Caki2 (cell line): ENCODE results near the gene AATF. TPM values are rescaled to one million over a fixed set of nuclear protein-coding genes. Genes with fewer than 3 reads are reported as not detected.
A peak's percentile ranks its signal among the peaks of the same experiment; 100 is the strongest.

Source experiments
- DNase-seq: peaks from one replicate; pipeline ENCODE4 v3.0.0-alpha.2; 2015; ENCODE audit warnings: low read depth
- in situ Hi-C: cut with HindIII; loops from 2 replicates; pipeline ENCODE4 v1.10.0; 2016; ENCODE audit warnings: low sequenced_read_pairs, low pct_unique_long_range_greater_than_20kb, mixed read lengths
- total RNA-seq: library from RNA; depleted of rRNA; stranded (reverse); fragments of >200 nt; shearing (Covaris generic); gene quantifications from 2 replicates; pipeline ENCODE4 v1.2.3, GENCODE V29; 2014; ENCODE audit warnings: low replicate concordance

The AATF gene
- total RNA-seq, 1 experiment from 2014 or later = 49.9 TPM

DNA sequence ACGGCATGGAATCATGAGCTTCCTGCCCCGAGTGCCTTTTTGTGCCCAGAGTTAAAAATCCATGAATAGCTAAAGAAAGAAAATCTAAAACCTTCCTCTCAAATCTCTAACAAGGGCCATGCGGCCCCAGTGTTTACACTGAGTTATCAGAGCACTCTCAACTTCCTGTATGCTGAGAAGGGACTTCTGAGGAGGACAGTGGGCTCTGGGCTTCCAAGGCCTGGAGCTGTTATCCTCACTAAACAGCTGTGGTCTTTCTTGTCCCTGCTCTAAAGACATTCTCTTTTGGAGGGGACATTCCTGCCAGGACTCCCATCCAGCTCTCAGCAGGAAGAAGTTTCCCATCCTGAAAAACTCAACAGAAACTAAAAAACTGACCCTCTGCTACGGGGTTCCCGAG, 135.6 kb downstream of the AATF start:
- no peak for DNase-seq
- in situ Hi-C loops = no loop called here

DNA sequence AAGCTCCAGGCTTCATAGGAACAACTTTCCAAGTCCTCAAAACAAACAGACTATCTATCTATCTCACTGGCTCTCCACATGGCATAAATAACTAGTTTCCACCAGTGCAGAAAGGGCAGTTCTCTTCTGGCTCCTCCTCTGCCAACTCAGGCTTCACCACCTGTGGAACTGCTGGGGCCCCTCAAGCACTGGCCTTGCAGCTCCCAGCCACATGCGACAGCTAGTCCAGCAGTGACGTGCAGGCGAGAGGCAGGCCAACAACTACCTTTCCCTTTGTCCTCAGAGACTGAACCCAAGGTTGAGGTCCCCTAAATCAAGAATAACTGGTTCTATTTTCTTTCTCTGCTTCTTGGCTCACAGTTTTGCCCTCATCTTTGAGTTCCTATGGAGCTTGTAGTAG, 137.6 kb downstream of the AATF start:
- in situ Hi-C loops = no loop called here
- no peak for DNase-seq

DNA sequence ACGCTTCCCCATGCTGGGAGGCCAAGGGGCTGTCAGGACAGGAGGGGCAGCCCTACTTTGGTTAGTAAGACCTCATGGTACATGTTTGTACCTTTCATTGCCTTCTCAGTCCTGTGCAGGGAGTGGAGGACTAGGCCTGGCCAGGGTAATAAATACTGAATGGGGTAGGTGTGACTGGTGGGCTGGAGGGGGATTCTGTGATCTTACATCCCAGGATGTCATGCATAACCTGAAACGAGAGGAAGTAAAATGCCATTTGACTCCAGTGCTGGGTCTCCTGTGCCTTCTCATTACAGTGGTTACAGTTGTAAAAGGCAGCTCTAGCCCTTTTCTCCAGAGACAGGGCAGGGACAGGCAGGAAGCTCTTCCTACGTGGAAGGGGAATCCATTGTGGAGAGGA, 138.2 kb downstream of the AATF start:
- in situ Hi-C loops = no loop called here
- DNase-seq = no peak

DNA sequence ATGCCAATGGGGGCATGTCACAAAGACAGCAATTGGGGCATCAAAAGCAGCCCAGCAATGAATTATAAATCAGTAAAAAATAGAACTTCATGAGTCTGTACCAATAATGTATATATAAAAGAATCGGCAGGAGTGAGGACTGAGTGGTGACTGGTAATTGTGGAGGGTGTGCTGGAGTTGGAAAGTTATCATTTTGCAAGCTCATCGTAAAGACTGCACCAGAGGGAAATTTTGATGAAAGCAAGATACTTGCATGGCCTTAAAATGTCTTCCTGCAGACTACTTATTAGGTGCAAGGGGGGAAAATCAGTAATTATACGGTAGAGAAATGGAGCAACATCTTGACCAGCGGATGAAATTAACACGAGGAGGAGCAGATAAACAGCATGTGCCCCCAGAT, 138.9 kb downstream of the AATF start:
- in situ Hi-C loops = no loop called here
- DNase-seq = no peak

DNA sequence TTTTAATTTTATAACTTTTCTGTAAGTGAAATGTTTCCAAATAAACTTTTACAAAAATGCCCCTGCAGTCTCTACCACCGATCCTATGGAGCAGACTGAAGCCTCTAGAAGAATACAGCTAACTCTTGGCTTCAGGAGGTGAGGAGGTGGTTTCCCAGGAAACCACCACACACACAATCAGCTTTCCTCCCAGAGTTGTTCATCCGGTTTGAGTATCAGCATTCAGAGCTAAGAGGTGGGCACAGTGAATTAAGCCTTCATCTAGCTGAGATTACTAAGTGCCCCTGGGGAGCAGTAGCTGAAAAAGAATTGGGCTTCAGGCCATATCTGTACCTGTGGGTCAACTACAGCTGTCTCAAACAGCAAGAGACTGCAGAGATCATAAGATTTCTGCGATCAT, 139.7 kb downstream of the AATF start:
- no peak for DNase-seq
- in situ Hi-C loops = no loop called here

DNA sequence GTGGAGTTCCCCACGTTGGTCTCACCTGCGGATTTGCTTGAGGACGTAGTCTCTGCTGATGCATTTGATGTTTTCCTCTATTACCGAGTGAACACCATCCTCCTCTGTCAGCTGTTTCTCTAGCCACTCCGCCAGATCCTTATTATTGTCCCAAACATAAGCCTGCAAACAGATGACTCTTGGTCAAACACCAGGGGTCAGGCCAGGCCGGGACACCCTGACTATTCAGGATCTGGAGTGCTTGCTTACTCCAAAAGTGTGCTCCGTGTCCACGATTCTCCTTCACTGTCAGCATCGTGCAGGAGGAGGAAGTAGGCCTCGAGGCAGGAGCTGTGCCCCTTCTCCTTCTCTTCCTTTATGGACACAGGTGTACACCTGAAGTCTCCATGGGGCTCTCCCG, 140.2 kb downstream of the AATF start:
- DNase-seq = no peak
- in situ Hi-C loops = no loop called here

DNA sequence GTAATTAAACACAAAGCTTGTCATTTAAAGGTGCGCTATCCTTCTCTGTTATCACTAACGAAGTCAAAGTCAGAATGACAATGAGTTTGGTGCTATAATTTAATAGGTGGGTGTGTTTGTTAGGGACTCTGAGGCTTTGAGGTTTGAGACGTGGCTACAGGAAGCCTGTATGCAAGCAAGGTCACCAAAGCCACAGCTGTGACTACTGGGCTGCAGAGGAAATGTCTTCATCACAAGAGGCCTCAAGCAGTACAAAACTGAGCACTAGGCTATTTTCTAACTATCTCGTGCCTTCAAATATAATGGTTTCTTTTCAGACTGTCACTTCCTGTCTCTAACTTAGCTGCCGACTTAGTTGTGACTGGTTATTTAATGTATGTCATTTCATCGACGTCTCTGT, 141.2 kb downstream of the AATF start:
- in situ Hi-C loops = no loop called here
- DNase-seq = no peak

DNA sequence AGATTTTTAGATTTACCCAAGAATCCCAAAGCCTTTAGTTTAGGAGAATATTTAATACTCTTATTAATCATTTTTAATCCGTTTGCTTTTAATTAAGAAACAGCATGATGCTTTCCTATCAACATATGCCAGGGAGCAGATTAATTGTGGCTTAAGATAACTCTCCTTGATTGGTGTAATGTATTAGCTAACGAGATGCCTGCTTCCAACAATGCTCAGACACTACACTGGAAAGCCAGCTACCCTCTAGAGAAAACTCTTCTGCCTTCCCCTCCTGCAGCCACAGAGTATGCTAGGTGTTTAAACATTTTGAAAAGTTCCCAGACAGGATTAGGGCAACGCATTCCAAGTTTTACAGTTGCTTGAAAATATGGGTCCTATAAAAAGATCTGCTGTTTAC, 142.2 kb downstream of the AATF start:
- DNase-seq = no peak
- in situ Hi-C loops = no loop called here

DNA sequence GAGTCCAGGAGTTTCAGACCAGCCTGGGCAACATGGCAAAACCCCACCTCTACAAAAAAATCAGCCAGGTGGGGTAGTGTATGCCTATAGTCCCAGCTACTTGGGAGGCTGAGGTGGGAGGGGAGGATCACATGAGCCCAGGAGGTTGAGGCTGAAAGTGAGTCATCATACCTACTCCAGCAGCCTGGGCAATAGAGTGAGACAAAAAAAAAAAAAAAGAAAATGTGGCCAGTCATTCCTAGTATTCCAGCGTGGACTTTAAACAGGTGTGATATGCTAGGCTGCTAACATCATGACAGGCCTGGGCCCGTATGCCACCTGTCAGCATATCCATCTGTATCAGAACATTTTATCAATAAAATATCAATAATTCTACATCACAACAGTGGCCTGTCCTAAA, 143.3 kb downstream of the AATF start:
- peak; percentile 83 for DNase-seq
- in situ Hi-C loops = no loop called here

DNA sequence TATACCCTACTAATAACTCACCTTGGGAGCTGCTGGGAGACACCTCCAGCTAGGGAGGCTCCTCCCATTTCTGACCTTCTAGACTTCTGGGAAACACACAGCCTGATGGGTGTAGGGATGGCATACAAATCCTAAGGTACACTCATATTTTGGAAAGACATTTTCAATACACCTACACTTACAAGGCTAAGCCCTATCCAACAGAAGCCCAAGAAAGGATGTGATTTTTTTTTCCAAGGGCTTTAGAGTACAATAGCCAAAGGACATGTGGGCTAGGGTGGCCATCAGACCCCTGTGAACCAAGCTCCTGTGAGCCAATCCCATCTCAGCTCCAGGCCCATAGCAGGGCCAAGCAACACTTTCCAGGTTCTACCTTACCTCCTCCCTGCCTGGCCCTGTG, 143.9 kb downstream of the AATF start:
- no peak for DNase-seq
- in situ Hi-C loops = no loop called here

DNA sequence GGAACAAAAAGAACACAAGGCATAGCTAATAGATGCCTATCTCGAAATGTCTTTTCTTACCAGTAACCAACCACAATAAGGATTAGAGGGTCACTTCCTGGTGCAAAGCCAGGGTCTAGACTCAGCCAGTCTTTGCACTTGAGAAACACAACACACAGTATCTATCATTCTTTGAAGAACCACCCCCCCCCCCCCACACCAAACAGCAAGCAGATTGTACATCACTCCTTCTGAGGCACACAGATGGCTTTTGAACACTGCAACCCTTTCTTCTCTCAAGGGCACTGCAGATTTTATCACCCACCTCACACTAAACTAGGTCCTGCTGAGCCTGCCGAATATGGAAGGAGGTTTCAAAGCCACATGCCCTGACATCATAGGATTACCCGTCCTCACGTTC, 145.6 kb downstream of the AATF start:
- in situ Hi-C loops = no loop called here
- DNase-seq = no peak

DNA sequence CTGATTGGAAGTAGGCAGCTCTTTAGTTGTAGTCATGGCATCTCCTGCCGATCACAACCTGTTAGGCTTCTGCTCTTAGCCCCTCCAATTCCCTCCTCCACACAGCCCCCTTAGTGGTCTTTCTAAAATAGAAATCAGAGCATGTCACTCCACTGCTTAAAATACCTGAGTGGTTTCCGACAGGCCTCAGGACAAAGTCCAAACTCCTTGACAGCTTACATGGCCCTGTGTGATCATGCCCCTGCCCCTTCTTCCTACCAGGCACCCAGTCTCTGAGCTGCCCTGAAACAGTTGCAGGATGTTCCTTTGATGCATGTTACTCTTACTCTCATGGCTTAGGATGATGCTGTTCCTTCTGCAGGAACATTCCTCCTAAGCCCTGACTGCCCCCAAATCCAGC, 147.3 kb downstream of the AATF start:
- no peak for DNase-seq
- in situ Hi-C loops = no loop called here

DNA sequence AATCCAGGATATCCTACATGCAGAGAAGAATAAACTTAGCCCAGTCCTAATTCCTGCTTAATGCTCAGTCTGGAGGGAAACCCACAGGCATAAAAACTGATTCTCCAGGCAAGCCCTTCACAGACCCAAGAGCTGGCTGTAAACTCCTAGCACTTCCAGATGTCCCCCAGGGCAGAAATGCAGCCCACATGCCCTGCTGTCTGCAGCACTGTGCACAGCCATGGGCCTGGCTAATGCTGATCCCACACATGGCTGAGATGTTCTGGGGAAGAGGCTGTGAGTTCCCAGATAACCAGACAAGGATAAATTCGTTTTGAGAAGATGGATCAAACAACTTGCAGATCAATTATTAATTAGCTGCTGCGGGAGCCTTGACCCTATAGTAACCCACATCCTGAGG, 148.4 kb downstream of the AATF start:
- in situ Hi-C loops = no loop called here
- no peak for DNase-seq

DNA sequence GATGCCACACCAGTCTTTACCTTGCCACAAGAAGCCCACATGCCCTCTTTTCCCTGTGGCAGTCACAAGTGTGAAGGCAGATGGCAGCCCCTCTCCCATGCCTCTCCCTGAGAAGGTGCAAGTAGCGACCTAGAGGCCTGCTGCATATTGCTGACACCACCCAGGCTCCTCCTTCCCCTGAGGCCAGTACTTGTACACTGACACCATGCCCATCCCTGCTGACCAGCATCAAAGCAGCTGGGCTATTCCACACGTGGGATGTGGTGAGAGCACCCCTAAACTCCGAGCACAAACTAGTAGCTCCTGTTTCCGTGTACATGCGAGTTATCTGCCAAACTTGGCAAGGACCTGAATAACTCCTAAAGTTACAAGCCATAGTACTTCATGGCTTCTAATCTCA, 149.4 kb downstream of the AATF start:
- in situ Hi-C loops = no loop called here
- DNase-seq = no peak

DNA sequence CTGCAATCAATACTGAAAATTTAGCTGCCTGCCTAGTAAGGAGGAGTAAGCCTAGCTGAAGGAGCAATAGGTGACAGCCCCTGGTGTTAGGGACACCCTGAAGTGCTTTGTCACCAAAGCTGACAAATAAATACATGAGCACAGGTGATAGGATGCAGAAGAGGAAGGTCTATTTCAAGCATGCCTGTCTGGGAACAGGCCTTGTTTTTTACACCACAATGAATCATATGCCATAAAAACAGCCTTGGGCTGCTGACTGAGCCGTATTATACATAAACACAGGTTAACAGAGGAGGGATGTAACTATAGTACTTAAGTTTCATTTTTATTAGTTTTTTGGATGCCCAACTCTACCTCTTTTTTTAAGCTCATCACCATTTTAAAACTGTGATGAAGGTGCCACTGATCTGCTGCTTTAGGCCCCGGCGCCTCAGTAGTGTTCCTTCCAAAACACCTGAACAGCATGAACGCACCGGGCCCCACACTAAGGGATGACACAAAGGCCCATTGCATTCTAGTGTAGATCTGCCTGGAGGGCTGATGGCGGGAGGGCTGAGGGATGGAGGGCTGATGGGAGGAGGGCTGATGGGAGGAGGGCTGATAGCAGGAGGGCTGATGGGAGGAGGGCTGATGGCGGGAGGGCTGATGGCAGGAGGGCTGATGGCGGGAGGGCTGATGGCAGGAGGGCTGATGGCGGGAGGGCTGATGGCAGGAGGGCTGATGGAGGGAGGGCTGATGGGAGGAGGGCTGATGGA, 150.3 kb downstream of the AATF start:
- in situ Hi-C loops = no loop called here
- DNase-seq = no peak

DNA sequence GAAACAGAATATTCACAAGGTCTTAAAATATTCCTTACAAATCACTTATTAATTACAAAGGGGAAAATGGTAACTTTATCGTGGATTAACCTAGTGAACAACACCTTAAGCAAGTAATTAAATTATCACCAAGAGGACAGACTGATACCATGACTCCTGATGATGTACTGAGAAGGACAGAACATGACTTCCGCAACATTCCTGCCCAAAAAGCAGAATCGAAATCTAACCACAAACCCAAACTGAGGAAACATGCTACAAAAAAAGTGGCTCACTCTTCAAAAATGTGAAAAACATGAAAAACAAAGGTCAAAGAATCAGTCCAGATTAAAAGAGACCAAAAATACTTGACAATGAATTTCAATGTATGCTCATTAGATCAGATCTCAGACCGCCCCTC, 151.5 kb downstream of the AATF start:
- no peak for DNase-seq
- in situ Hi-C loops = no loop called here

DNA sequence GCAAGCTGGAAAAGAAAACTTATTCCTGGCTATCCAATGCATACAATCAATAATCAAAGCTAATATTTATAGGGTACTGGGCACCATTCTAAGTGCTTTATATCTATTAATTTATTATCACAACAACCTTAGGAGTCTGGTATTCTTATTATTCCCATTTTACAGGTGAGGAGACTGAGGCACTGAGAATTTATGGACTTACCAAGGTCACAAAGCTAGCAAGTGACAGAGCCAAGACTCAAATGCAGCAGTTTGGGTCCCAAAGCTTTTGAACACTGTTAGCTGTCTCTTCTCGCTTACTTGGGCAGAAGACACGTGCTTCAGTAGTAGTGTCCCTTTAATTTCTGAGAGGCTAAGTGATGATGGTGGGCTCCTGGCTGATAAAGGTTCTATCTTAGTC, 152.6 kb downstream of the AATF start:
- no peak for DNase-seq
- in situ Hi-C loops = no loop called here

DNA sequence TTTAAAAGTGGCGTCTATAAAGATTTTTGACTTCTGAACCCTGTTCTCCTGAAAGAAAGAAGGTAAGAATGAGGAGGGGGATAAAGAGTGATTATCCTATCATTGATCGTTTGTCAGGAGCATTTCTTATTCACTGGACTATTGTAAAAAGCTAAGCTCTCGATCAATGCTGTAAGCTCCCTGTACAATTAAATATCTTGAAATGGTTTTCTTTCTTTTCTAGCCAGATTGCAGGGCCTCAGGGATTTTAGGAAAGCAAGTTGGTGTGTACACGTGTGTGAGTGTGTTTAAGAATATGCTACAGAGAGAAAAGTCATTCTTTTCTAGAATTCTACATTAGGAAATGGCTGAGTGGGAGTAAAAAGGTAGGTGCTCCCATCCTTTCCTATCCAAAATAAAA, 154.5 kb downstream of the AATF start:
- no peak for DNase-seq
- in situ Hi-C loops = no loop called here

DNA sequence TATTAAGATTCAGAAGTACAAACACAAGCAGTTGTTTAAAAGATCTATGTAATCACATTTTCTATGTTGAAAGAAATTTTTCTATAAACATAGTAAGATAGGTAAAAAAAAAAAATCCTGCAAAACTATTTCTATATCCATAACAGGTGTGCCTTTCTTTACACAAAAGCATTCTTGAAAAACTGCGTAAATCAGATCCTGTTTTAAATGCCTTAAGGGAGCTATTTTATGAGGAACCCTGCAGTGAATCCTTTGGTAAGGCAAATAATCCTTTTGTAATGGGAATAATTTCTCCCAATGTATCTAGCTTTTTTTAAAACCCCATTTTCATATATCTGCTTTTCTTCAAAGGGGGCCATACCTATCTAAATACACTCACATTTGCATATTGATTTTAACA, 157.3 kb downstream of the AATF start:
- DNase-seq = no peak
- in situ Hi-C loops = no loop called here
